Uterus (tissue), 2 donors: Measurements from ENCODE around the gene PWWP2B.
A peak's percentile ranks its signal among the peaks of the same experiment; 100 is the strongest.

Experiments used
- POLR2A ChIP-seq, 2 donors: fragments of 450-650 bp; IDR thresholded peaks; one replicate each; pipeline ENCODE4 v1.6.1; 2016; ENCODE audit warnings: antibody characterized with exemption in 2 of 2, mild to moderate bottlenecking in 1 of 2, moderate library complexity in 1 of 2
- TF ChIP-seq, protein P1 (sequence below), 4 experiments: fragments of 200-600 bp in 2 of 4; fragments of 450-650 bp in 2 of 4; sonication (generic) in 2 of 4; IDR thresholded peaks; one replicate each; pipeline ENCODE4 v1.5.1; 2016 to 2019; ENCODE audit warnings: antibody characterized with exemption in 4 of 4, mild to moderate bottlenecking in 2 of 4, moderate library complexity in 1 of 4

DNA sequence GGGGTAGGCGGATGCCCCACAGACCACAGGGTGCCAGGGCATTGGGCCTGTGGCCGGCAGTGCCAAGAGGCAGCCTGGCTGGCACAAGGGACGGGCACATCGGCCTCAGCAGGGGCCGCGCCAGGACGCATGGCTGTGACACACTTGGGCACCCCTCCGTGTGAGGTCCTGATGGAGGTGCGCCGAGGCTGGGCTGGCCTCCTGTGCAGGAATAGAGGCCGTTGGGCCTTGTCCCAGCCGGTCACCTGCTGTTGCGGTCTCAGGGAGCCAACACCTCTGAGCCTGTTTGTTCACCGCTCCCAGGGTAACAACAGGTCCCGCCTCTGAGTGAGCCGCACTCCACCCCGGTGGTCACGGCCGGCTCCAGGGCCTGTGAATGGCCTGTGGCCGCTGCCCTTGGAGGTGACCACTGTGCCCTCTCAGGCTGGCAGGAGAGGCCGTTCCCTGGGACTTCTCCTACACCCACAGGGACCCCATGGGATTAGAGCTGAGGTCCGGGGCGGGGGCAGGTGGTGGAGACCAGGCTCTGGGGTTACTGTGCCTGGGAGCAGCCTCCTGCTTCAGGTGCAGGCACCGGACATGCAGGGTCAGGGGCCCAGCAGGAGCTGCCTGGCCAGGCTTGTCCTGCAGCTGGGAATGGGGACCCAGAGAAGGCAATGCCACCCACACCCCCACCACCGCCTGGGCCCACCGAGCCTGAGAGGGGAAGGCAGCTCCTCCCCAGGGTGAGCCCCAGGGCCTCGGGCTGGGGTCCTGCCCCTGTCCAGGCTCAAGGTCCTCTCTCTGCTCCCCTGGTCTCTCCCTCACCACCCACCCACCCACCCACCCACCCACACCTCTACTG, 12.0 kb downstream of the PWWP2B start:
- TF ChIP-seq POLR2A (IDR thresholded peaks at IDR 0.05), result peak in 1 of 2 donors; percentile 15
- TF ChIP-seq, protein P1, sequence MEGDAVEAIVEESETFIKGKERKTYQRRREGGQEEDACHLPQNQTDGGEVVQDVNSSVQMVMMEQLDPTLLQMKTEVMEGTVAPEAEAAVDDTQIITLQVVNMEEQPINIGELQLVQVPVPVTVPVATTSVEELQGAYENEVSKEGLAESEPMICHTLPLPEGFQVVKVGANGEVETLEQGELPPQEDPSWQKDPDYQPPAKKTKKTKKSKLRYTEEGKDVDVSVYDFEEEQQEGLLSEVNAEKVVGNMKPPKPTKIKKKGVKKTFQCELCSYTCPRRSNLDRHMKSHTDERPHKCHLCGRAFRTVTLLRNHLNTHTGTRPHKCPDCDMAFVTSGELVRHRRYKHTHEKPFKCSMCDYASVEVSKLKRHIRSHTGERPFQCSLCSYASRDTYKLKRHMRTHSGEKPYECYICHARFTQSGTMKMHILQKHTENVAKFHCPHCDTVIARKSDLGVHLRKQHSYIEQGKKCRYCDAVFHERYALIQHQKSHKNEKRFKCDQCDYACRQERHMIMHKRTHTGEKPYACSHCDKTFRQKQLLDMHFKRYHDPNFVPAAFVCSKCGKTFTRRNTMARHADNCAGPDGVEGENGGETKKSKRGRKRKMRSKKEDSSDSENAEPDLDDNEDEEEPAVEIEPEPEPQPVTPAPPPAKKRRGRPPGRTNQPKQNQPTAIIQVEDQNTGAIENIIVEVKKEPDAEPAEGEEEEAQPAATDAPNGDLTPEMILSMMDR (IDR thresholded peaks at IDR 0.05), result no peak
